HS-5 (cell line): ENCODE data around the gene OXSR1.
"Not testable (repeated sequence)": the region's sequence is repeated elsewhere in the genome, so short reads cannot be mapped to it uniquely, and the experiment has no call there.

ENCODE experiments used
- DNase-seq: peaks from one replicate; pipeline ENCODE4 v3.0.0-alpha.2; 2012; ENCODE audit warnings: low read depth

OXSR1 gene

GRCh38 chr3:38168151-38169026, 3.1 kb downstream of the OXSR1 start:
- DNase-seq = peak; percentile 68

GRCh38 chr3:38169027-38169317, 3.6 kb downstream of the OXSR1 start:
- DNase-seq = peak; percentile 59

GRCh38 chr3:38170722-38171121, 5.4 kb downstream of the OXSR1 start:
- DNase-seq = no peak

GRCh38 chr3:38171622-38172021, 6.3 kb downstream of the OXSR1 start:
- DNase-seq = no peak

GRCh38 chr3:38173834-38174418, 8.6 kb downstream of the OXSR1 start:
- no peak for DNase-seq

- no peak for DNase-seq
Measured at GRCh38 chr3:38177181-38177580, 11.8 kb downstream of the OXSR1 start.

- no peak for DNase-seq
Measured at GRCh38 chr3:38186781-38187180, 21.4 kb downstream of the OXSR1 start.

- DNase-seq = no peak
Measured at GRCh38 chr3:38190481-38190881, 25.1 kb downstream of the OXSR1 start.

GRCh38 chr3:38202931-38203330, 37.6 kb downstream of the OXSR1 start:
- DNase-seq = not testable (repeated sequence)

GRCh38 chr3:38203690-38204089, 38.4 kb downstream of the OXSR1 start:
- DNase-seq = no peak

- no peak for DNase-seq
Measured at GRCh38 chr3:38204599-38205471, 39.5 kb downstream of the OXSR1 start.

- DNase-seq = no peak
Measured at GRCh38 chr3:38205472-38205805, 40.1 kb downstream of the OXSR1 start.

GRCh38 chr3:38207254-38208003, 42.1 kb downstream of the OXSR1 start:
- DNase-seq = no peak

- DNase-seq = no peak
Measured at GRCh38 chr3:38210141-38210757, 44.9 kb downstream of the OXSR1 start.

GRCh38 chr3:38212141-38212540, 46.8 kb downstream of the OXSR1 start:
- DNase-seq = no peak

- DNase-seq = no peak
Measured at GRCh38 chr3:38214560-38214959, 49.2 kb downstream of the OXSR1 start.

- DNase-seq = no peak
Measured at GRCh38 chr3:38219609-38220197, 54.4 kb downstream of the OXSR1 start.

GRCh38 chr3:38221005-38221404, 55.7 kb downstream of the OXSR1 start:
- DNase-seq = no peak

GRCh38 chr3:38222032-38222634, 56.8 kb downstream of the OXSR1 start:
- no peak for DNase-seq

GRCh38 chr3:38224357-38224756, 59.0 kb downstream of the OXSR1 start:
- no peak for DNase-seq

GRCh38 chr3:38226273-38226672, 60.9 kb downstream of the OXSR1 start:
- peak; percentile 49 for DNase-seq
